GM21390 (cell line): ENCODE measurements around the gene PCED1B.

Source experiments
- ATAC-seq: cut with Tn5 transposase; IDR thresholded peaks from one replicate; pipeline ENCODE4 v1.9.1; 2021; ENCODE audit not compliant: unreplicated experiment

The PCED1B gene

GRCh38 chr12:47088021-47088944, 8.9 kb downstream of the PCED1B start:
- no peak for ATAC-seq

GRCh38 chr12:47091009-47091408, 11.6 kb downstream of the PCED1B start:
- ATAC-seq = no peak

- no peak for ATAC-seq
Observed at GRCh38 chr12:47094804-47095203, 15.4 kb downstream of the PCED1B start.

- ATAC-seq = no peak
Observed at GRCh38 chr12:47095446-47096236, 16.2 kb downstream of the PCED1B start.

- no peak for ATAC-seq
Observed at GRCh38 chr12:47097276-47097896, 18.0 kb downstream of the PCED1B start.

DNA sequence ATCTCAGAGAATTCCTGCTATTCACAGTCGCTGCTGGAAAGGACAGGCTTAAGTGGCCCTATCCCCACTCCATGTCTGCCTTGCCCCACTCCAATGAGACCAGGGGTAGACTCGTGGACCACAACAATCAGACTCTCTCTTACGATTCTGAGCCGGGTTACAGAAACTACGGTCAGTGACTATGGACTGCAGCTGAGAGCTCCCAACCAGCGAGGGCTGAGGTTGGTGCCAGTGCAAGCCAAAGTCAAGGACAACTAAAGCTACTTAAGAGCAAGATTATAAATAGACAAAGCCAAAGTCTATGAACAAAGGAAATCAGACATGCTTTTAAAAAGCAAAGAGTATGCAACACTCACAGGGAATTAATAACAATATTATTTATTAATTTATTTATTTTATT, 18.7 kb downstream of the PCED1B start:
- ATAC-seq = no peak

DNA sequence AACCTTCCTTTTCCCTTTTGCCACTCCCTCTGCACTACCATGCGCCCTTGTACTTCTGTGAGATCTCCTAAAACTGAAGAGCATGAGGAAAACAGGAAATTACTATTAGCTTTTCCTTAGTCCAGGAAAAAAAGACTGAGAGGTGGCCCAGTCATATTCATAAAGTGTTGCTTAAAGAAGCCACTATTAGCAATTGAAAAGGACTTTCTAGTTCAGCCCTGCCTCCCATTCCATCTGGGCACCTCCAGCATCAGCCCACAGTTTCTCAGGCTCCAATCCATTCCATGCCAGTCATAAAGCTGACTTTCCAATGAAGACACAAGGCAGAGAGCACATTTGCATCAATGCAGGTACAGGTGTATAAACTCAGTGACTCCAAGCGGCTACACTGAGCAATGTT, 20.2 kb downstream of the PCED1B start:
- no peak for ATAC-seq

GRCh38 chr12:47100160-47100559, 20.7 kb downstream of the PCED1B start:
- ATAC-seq = no peak

DNA sequence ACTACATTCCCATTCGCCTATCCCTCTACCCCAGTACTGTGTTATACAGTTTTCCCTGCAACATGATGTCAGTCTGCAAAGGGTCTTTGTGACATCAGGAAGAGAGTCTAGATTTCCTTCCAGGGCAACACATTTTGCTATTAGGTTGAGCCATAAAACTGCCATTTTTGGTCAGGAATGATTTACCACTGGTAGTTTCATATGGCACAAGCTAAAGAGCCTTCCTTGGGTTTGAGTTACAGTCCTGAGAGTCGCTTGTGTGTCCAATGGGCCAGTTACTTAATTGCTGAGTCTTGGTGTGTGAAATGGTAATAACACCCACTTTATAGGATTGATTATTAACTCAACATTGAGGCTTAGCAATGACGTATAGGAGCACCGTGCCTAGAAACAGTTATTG, 23.0 kb downstream of the PCED1B start:
- ATAC-seq = no peak

GRCh38 chr12:47102845-47103651, 23.6 kb downstream of the PCED1B start:
- no peak for ATAC-seq

DNA sequence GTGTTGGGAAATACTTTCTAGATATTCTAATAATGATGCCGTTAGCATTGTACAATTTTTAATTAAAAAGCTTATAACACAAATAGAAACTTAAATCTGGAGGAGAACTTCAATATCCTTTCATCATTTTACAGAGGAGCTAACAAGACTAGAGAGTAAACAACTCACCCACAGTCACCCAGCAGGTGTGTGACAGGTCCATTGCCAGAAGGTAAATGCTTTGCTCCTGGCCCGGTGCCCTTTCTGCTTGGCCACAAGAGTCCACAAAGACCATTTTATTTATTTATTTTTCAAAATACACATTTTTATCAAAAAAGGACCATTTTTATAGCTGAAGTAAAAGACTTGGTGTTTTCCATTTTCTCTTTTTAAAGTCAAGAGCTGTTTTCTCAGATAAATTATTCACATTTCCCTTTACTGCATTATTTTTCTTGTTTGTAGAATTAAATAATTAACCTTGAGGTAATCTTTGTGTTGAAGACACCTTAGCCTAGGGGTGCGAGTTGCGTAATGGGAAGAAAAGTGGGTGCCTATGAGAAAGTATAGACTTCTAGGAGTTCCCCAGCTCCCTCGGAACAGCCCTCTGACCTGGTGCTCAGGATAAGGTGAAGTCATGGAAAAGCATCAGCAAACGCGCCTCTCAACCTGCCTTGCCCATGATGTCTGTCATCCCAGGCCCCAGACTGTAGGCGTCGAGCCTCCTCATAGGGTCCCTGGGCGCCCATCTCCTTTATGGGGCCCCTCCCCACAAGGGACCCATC, 26.7 kb downstream of the PCED1B start:
- ATAC-seq = no peak

DNA sequence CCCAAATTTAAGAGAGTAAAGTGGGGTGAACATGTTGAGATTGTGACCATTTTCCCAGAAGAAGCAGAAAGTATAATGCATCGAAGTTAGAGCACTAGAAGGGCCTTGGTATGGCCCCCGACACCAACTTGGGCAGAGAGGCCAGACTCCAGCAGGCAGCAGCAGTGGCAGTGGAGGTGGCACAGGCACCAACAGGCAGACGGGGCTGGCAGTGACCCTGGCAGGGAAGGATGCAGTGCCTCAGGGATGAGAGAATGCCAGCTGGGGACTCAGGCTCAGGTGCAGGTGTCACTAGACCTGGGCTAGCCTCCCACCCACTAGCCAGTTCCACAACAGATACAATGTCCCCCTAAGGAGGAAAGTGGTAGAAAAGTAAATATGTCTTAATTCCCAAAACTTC, 28.0 kb downstream of the PCED1B start:
- ATAC-seq = no peak

- no peak for ATAC-seq
Observed at GRCh38 chr12:47107926-47108325, 28.5 kb downstream of the PCED1B start.

- no peak for ATAC-seq
Observed at GRCh38 chr12:47110011-47110541, 30.7 kb downstream of the PCED1B start.

GRCh38 chr12:47110718-47111391, 31.4 kb downstream of the PCED1B start:
- no peak for ATAC-seq

GRCh38 chr12:47111392-47111778, 32.0 kb downstream of the PCED1B start:
- no peak for ATAC-seq

GRCh38 chr12:47111854-47112253, 32.4 kb downstream of the PCED1B start:
- ATAC-seq = no peak

DNA sequence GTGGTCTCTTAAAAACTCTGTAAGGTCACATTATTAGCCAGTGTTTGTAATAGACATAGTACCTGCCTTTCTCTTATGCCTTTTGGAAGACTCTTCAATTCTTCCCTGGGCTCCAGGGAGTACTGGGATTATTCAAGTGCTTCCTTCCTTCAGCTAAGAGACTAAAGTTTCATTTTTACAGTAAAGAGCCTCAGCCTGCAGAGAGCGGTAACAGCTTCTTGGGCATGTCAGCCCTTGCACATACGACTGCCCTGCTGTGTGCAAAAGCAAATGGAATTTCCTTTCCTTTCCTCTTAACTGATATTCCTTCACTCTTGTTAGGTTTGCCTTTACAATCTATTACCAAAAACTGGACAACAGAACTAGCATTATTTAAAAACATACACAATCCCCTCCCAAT, 33.3 kb downstream of the PCED1B start:
- no peak for ATAC-seq

GRCh38 chr12:47114481-47114892, 35.1 kb downstream of the PCED1B start:
- ATAC-seq = no peak
